Keratinocyte (primary cell): ENCODE results near the gene KCNJ16. TPM values are rescaled to one million over a fixed set of nuclear protein-coding genes. Genes with fewer than 3 reads are reported as not detected.

Experiments used
- DNase-seq: peaks from one replicate; pipeline ENCODE4 v3.0.0-alpha.2; 2011; ENCODE audit warnings: low read depth, missing footprints, low spot score
- FAIRE-seq: peaks from 2 replicates; lab custom pipeline; 2011; peaks lifted over from hg19 to GRCh38; lab: Jason Lieb, UNC
- H2AFZ ChIP-seq: 2 replicates; pipeline ENCODE4 v1.6.0; 2012; ENCODE audit warnings: low read length, control low read depth, inconsistent platforms; ENCODE audit not compliant: control insufficient read depth
- H3K27ac ChIP-seq: 2 replicates; pipeline ENCODE4 v1.5.1; 2011; ENCODE audit warnings: low read length; ENCODE audit not compliant: control insufficient read depth, insufficient read depth
- H3K27me3 ChIP-seq: 3 replicates; pipeline ENCODE4 v1.6.0; 2011; ENCODE audit warnings: low read length; ENCODE audit not compliant: control insufficient read depth, insufficient read depth; ENCODE audit errors: extremely low read depth
- H3K36me3 ChIP-seq, 2 experiments: 2 replicates in 1 of 2; 3 replicates in 1 of 2; pipeline ENCODE4 v1.5.1; 2011; ENCODE audit warnings: low read length in 2 of 2, mild to moderate bottlenecking in 1 of 2; ENCODE audit not compliant: control insufficient read depth in 2 of 2, insufficient read depth in 2 of 2; ENCODE audit errors: extremely low read depth in 1 of 2
- H3K4me1 ChIP-seq: 3 replicates; pipeline ENCODE4 v1.5.1; 2011; ENCODE audit warnings: low read length; ENCODE audit not compliant: control insufficient read depth, insufficient read depth; ENCODE audit errors: extremely low read depth
- H3K4me2 ChIP-seq: 3 replicates; pipeline ENCODE4 v1.6.0; 2011; ENCODE audit warnings: low read depth, low read length; ENCODE audit not compliant: control insufficient read depth, insufficient read depth; ENCODE audit errors: extremely low read depth
- H3K4me3 ChIP-seq, 3 experiments: fragments of 200-600 bp in 1 of 3; sonication (generic) in 1 of 3; 2 replicates in 2 of 3; 3 replicates in 1 of 3; pipeline ENCODE4 v1.5.1; 2011 to 2016; ENCODE audit warnings: low read length in 3 of 3, mild to moderate bottlenecking in 3 of 3, control low read depth in 2 of 3, inconsistent platforms in 1 of 3, low read depth in 1 of 3, mixed read lengths in 1 of 3, mixed run types in 1 of 3, moderate library complexity in 1 of 3; ENCODE audit not compliant: control insufficient read depth in 2 of 3, insufficient read depth in 2 of 3; ENCODE audit errors: extremely low read depth in 1 of 3
- H3K79me2 ChIP-seq: 2 replicates; pipeline ENCODE4 v1.6.0; 2012; ENCODE audit warnings: low read length; ENCODE audit not compliant: control insufficient read depth, insufficient read depth
- H3K9ac ChIP-seq: 3 replicates; pipeline ENCODE4 v1.6.0; 2011; ENCODE audit warnings: low read length; ENCODE audit not compliant: control insufficient read depth, insufficient read depth; ENCODE audit errors: extremely low read depth
- H3K9me1 ChIP-seq: 3 replicates; pipeline ENCODE4 v1.6.0; 2011; ENCODE audit warnings: low read length; ENCODE audit not compliant: control insufficient read depth, insufficient read depth; ENCODE audit errors: extremely low read depth
- H3K9me3 ChIP-seq: 2 replicates; pipeline ENCODE4 v1.5.1; 2012; ENCODE audit warnings: low read depth, low read length; ENCODE audit not compliant: control insufficient read depth
- H4K20me1 ChIP-seq: 3 replicates; pipeline ENCODE4 v1.6.0; 2011; ENCODE audit warnings: low read length; ENCODE audit not compliant: control insufficient read depth, insufficient read depth; ENCODE audit errors: extremely low read depth
- CTCF ChIP-seq, 3 experiments: IDR thresholded peaks in 1 of 3; conservative IDR thresholded peaks in 1 of 3; optimal IDR thresholded peaks in 1 of 3; 2 replicates in 2 of 3; 3 replicates in 1 of 3; pipeline versions ENCODE3 to v1.5.1; 2011; ENCODE audit warnings: low read length in 3 of 3, mild to moderate bottlenecking in 3 of 3, moderate library complexity in 2 of 3, control low read depth in 1 of 3, inconsistent platforms in 1 of 3; ENCODE audit not compliant: insufficient read depth in 2 of 3; ENCODE audit errors: extremely low read depth in 1 of 3
- EZH2 ChIP-seq: IDR thresholded peaks from one replicate; pipeline ENCODE4 v1.6.1; 2012; ENCODE audit warnings: inconsistent platforms, mild to moderate bottlenecking, low read length, moderate library complexity
- dilution Hi-C: fragments of 300-500 bp; cut with MboI; formaldehyde crosslinking; loops from one replicate; pipeline ENCODE4 v1.7.0; 2020; ENCODE audit warnings: low sequenced_read_pairs; ENCODE audit not compliant: extremely low pct_ligation_motif_present
- polyA plus RNA-seq, 5 experiments: library from polyadenylated mRNA; depleted of rRNA in 3 of 5; stranded (reverse) in 3 of 5; stranded (forward) in 1 of 5; unstranded in 1 of 5; fragments of >200 nt; gene quantifications; 1 replicate in 1 of 5; 2 replicates in 3 of 5; 3 replicates in 1 of 5; pipeline versions ENCODE4 v1.2.1 to v1.2.3, GENCODE V29; 2011 to 2012; ENCODE audit warnings: missing spikeins in 2 of 5, low read depth in 1 of 5, low replicate concordance in 1 of 5

KCNJ16 gene
- polyA plus RNA-seq, 1 donor (not counting 4 experiments of a cell fraction or from before 2014, with no cell fraction given) = not detected

GRCh38 chr17:70127221-70127873 lies 52.3 kb downstream of the KCNJ16 start:
- no peak for TF ChIP-seq EZH2
- TF ChIP-seq CTCF (optimal IDR thresholded peaks at IDR 0.05 in 1 of 3, IDR thresholded peaks at IDR 0.05 in 1 of 3, conservative IDR thresholded peaks at IDR 0.05 in 1 of 3; ENCODE audit: extremely low read depth in 1 of 3, insufficient read depth in 2 of 3, low read length in 3 of 3) = no peak
- no peak for DNase-seq
- no peaks in the 10 kb centered on the region for H4K20me1 ChIP-seq
- H3K27me3 ChIP-seq = no peaks in the 10 kb centered on the region
- H3K27ac ChIP-seq = no peak overlapping the region
- H3K4me1 ChIP-seq = no peaks in the 10 kb centered on the region
- H3K4me3 ChIP-seq = no peak overlapping the region
- FAIRE-seq = no peak
- H3K36me3 ChIP-seq = no peaks in the 10 kb centered on the region
- H2AFZ ChIP-seq = no peak overlapping the region
- H3K9ac ChIP-seq = no peak overlapping the region
- no peaks in the 10 kb centered on the region for H3K9me1 ChIP-seq
- dilution Hi-C loops = no loop called here
- no peaks in the 10 kb centered on the region for H3K9me3 ChIP-seq
- H3K4me2 ChIP-seq = no peak overlapping the region
- H3K79me2 ChIP-seq = no peaks in the 10 kb centered on the region

- H3K4me1 ChIP-seq = no peaks in the 10 kb centered on the region
- no peaks in the 10 kb centered on the region for H3K36me3 ChIP-seq
- TF ChIP-seq EZH2 (no peak), CTCF (optimal IDR thresholded peaks at IDR 0.05 in 1 of 3, IDR thresholded peaks at IDR 0.05 in 1 of 3, conservative IDR thresholded peaks at IDR 0.05 in 1 of 3; ENCODE audit: extremely low read depth in 1 of 3, insufficient read depth in 2 of 3, low read length in 3 of 3) (no peak)
- no peak overlapping the region for H3K27ac ChIP-seq
- no peak for DNase-seq
- FAIRE-seq = no peak
- no peaks in the 10 kb centered on the region for H3K9me3 ChIP-seq
- no peak overlapping the region for H3K4me3 ChIP-seq
- dilution Hi-C loops = no loop called here
- no peaks in the 10 kb centered on the region for H3K9me1 ChIP-seq
- H3K4me2 ChIP-seq = no peak overlapping the region
- H2AFZ ChIP-seq = no peak overlapping the region
- H3K27me3 ChIP-seq = no peaks in the 10 kb centered on the region
- no peak overlapping the region for H3K9ac ChIP-seq
- H4K20me1 ChIP-seq = no peaks in the 10 kb centered on the region
- H3K79me2 ChIP-seq = no peaks in the 10 kb centered on the region
These were observed 53.8 kb downstream of the KCNJ16 start for GRCh38 chr17:70128727-70129238.
